HG02981 (cell line): Measurements from ENCODE around the gene CNOT6L.

Experiments used
- ATAC-seq: cut with Tn5 transposase; IDR thresholded peaks from one replicate; pipeline ENCODE4 v1.9.1; 2021; ENCODE audit warnings: mild to moderate bottlenecking, moderate library complexity; ENCODE audit not compliant: unreplicated experiment

CNOT6L gene

GRCh38 chr4:77820649-77821561 lies 1.7 kb upstream of the CNOT6L start:
- ATAC-seq: no peak

GRCh38 chr4:77819843-77820648 lies 878 bp upstream of the CNOT6L start:
- peak; percentile 78 for ATAC-seq

DNA sequence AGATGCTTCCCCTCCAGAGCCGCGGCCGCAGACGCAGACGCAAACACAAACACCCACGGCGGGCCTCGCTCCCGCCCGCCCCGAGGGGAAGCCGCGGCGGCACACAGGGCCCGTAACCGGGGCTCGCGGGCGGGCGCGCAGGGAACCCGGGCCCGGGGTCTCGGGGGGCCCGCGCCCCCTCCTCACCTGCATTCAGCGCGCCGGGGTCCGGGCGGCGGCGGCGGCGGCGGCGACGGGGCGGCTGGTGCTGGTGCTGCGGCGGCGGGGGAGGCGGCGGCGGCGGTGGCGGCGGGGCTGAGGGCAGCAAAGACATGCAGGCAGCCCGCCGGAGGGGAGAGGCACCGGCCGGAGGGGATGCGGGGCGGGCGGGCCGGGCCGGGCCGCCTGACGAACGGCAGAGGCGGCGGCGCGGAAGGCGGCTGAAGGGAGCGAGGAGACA lies 255 bp upstream of the CNOT6L start:
- peak; percentile 9 for ATAC-seq

DNA sequence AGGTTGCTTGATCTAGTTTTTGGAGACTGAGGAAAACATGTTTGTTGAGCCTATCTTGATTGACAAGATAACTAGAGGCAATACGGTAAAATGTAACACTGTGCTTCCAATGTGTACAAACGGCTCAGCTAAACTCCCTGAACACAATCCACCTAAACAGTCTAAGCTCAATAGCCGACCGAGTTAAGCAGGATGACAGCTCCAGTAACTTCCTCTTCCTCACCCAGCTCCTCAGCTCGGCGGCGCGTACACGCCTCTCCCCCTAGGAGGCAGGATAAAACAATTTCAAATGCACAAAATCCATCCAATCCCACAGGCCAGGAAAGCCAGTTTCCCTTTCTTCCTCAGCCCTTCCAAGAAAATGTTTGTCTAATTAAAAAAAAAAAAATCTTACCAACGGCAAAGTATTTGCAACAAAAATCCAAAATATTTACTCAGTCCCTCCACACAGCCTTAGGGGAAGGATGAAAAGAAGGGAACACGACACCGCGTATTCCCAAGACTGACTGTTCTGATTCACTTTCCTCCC lies 1.0 kb downstream of the CNOT6L start:
- ATAC-seq: peak; percentile 18

- ATAC-seq: no peak
These were observed 1.7 kb downstream of the CNOT6L start for GRCh38 chr4:77817304-77818072.

- ATAC-seq: no peak
These were observed 2.6 kb downstream of the CNOT6L start for GRCh38 chr4:77816546-77816945.

GRCh38 chr4:77815636-77816035 lies 3.5 kb downstream of the CNOT6L start:
- no peak for ATAC-seq

DNA sequence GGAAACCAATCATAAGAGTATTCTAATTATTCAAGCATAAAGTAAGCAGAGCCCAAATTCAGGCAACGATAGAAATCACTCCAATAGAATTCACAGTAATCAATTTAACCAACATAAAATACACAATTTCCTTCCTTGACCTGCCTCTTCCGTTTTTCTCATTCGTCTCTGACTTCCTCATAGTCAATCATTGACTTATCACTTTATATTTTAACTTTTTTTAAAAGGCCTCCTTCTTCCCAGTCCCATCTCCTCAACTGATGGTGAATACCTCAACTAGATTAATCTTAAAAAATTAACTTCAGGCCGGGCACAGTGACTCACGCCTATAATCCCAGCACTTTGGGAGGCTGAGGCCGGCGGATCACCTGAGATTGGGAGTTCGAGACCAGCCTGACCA lies 13.3 kb downstream of the CNOT6L start:
- ATAC-seq: no peak

DNA sequence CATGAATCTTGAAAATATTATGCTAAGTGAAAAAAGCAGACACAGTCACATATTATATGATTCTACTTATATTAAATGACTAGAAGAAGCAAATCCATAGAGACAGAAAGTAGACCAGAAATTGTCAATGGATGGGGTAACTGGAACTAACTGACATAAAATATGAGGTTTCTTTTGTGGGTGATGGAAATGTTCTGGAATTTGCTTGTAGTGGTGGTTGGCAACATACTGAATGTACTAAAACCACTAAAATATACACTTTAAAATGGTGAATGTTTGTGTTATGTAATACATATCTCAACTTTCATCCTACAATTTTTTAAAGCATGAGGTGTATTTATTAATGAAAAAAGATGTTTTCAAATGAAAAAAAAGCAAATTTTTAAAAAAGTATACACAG lies 14.7 kb downstream of the CNOT6L start:
- no peak for ATAC-seq

DNA sequence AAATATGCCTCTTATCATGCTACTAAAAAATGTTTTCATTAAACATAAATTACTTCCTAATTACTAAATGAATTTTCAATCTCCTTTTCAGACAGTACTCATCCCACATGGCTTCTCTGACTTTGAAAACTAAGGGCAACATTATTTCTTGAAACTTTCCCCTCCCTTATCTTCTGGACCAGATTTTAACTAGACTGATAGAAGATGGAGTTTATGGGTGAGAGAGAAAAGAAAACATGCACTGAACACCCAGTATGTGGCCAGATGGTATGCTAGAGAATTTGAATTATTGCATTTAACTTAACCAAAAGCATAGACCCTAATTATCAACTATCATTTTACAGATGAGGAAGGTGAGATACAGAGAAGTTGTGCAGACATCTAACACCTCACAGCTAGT lies 16.8 kb downstream of the CNOT6L start:
- no peak for ATAC-seq

- ATAC-seq: no peak
These were observed 17.9 kb downstream of the CNOT6L start for GRCh38 chr4:77801260-77801608.

- ATAC-seq: no peak
These were observed 18.5 kb downstream of the CNOT6L start for GRCh38 chr4:77800483-77801259.

DNA sequence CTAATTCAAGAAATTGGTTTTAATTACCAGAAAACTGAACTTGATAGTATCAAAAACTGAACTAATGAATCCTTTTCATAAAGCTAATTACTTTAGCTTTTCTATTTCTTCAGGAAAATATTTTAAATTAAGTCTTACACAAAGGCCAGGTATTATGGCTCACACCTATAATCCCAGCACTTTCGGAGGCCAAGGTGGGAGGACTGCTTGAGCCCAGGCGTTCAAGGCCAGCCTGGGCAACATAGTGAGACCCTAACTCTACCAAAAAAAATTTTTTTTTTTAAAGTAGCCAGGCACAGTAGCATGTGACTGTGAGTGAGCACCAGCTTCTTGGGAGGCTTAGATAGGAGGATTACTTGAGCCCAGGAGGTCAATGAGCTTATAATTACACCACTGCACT lies 19.1 kb downstream of the CNOT6L start:
- ATAC-seq: no peak

DNA sequence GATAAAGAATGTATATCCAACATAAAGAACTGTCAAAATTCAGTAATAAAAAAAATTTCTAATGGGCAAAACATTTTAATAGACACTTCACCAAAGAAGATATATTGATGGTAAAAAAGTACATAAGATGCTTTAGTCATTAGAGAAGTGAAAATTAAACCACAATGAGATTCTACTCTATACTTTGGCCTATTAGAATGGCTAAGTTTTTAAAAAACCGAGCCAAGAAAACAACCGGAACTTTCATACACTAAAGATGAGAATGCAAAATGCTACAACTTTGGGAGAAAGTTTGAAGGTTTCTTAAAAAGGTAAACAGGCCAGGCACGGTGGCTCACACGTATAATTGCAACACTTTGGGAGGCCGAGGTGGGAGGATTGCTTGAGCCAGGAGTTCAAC lies 20.8 kb downstream of the CNOT6L start:
- ATAC-seq: no peak

DNA sequence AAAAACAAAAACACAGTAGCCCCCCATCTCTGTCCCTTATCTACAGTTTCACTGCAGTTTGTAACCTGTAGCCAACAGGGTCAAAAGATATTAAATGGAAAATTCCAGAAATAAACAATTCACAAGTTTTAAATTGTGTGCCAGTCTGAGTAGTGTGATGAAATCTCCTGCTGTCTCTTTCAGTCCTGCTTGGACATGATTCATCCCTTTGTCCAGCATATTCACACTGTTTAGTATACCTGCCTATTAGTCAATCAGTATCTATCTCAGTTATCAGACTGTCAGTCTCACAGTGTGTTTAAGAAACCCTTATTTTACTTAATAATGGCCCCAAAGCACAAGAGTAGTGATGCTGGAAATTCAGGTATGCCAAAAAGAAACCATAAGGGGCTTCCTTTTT lies 21.9 kb downstream of the CNOT6L start:
- ATAC-seq: no peak

DNA sequence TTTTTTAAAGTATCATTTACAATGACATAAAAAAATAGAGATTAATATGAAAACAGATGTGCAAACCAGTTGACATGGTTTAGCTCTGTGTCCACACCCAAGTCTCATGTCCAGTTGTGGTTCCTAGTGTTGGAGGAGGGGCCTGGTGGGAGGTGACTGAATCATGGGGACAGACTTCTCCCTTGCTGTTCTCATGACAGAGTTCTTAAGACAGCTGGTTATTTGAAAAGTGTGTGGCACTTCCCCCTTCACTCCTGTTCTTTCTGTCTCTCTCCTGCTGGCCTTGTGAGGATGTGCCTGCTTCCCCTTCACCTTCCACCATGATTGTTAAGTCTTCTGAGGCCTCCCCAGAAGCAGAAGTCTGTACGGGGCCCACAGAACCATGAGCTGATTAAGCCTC lies 23.8 kb downstream of the CNOT6L start:
- no peak for ATAC-seq

DNA sequence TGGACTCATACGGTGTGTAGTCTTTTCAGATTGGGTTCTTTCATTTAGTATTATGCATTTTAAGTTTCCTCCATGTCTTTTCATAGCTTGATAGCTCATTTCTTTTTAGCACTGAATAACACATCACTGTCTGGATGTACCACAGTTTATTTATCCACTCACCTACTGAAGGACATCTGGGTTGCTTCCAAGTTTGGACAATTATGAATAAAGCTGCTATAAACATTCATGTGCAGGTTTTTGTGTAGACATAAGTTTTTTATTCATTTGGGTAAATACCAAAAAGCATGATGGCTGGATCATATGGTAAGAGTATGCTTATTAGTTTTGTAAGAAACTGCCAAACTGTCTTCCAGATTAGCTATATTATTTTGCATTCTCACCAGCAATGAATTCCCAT lies 29.0 kb downstream of the CNOT6L start:
- no peak for ATAC-seq

GRCh38 chr4:77788990-77789389 lies 30.2 kb downstream of the CNOT6L start:
- no peak for ATAC-seq

- no peak for ATAC-seq
These were observed 31.2 kb downstream of the CNOT6L start for GRCh38 chr4:77787969-77788368.

DNA sequence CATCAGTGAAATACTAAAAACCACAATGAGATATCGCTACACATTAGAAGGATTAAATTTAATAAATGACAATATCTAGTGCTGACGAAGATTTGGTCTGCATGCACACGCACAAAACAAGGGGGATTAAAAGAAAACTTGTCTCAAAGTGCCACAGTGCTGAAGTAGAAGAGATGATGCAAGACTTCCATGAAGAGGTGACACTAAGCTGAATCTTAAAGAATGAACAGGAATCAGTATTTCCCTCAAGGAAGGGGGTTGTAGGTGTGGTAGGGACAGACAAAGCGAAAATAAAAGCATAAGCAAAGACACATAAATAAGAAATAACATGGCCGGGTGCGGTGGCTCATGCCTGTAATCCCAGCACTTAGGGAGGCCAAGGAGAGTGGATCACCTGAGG lies 33.5 kb downstream of the CNOT6L start:
- ATAC-seq: no peak
